Measurements from ENCODE around the gene SMTNL1.

DNA sequence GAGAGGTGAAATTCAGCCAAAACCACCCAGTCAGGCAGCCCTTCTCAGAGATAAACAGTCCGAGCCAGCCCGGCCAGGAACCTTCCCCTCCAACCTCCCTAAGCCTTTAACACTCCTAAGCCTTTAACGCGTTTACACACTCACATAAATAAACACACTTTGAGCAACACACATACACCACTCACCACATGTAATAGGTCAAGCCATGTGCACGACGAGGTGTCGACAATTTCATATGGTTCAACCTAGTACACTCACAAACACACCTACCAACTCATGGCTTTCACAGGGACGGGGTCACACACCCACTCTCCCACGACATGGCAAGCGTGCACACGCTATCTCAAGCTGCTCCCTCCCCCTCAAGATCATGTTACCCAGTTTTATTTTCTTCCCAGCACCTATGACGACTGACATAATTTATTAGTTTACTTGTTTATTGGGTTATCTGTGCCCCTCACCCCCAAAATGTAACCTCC lies 37.4 kb upstream of the SMTNL1 start:
- TF ChIP-seq, protein P1, sequence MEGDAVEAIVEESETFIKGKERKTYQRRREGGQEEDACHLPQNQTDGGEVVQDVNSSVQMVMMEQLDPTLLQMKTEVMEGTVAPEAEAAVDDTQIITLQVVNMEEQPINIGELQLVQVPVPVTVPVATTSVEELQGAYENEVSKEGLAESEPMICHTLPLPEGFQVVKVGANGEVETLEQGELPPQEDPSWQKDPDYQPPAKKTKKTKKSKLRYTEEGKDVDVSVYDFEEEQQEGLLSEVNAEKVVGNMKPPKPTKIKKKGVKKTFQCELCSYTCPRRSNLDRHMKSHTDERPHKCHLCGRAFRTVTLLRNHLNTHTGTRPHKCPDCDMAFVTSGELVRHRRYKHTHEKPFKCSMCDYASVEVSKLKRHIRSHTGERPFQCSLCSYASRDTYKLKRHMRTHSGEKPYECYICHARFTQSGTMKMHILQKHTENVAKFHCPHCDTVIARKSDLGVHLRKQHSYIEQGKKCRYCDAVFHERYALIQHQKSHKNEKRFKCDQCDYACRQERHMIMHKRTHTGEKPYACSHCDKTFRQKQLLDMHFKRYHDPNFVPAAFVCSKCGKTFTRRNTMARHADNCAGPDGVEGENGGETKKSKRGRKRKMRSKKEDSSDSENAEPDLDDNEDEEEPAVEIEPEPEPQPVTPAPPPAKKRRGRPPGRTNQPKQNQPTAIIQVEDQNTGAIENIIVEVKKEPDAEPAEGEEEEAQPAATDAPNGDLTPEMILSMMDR (IDR thresholded peaks at IDR 0.05): no peak
- no peak for TF ChIP-seq POLR2A (IDR thresholded peaks at IDR 0.05)

Measured in thyroid gland (tissue), 4 donors.